Stimulated activated naive B cell treated with anti-CD40 and anti-IgM and Interleukin-4, amounts not matched to agents 10 μg/mL and 1 μg/mL and 100 μg/mL, for 72 hours (primary cell): ENCODE data around the gene CD3E.

Experiments
- ATAC-seq, 2 donors: fragments of 150-1000 bp; cut with Tn5 transposase; replicated peaks; 2 replicates each; pipeline ENCODE4 v1.10.0; 2021; ENCODE audit warnings: moderate library complexity in 1 of 2
- DNase-seq: peaks from one replicate; pipeline ENCODE4 v3.0.0; 2021
- H3K27ac Mint-ChIP-seq: one replicate; pipeline ENCODE4 v1.8.0; 2022; ENCODE audit warnings: mild to moderate bottlenecking, mixed read lengths
- H3K27me3 Mint-ChIP-seq, 2 donors: one replicate each; pipeline ENCODE4 v1.8.0; 2022; ENCODE audit warnings: mixed read lengths in 2 of 2
- H3K36me3 Mint-ChIP-seq, 2 donors: one replicate each; pipeline ENCODE4 v1.8.0; 2022; ENCODE audit warnings: mixed read lengths in 2 of 2, mild to moderate bottlenecking in 1 of 2
- H3K4me1 Mint-ChIP-seq, 2 donors: one replicate each; pipeline ENCODE4 v1.8.0; 2022; ENCODE audit warnings: mixed read lengths in 2 of 2, mild to moderate bottlenecking in 1 of 2
- H3K4me3 Mint-ChIP-seq, 2 donors: one replicate each; pipeline ENCODE4 v1.8.0; 2022; ENCODE audit warnings: mild to moderate bottlenecking in 2 of 2, mixed read lengths in 2 of 2, moderate library complexity in 1 of 2
- H3K9me3 Mint-ChIP-seq, 2 donors: one replicate each; pipeline ENCODE4 v1.8.0; 2022; ENCODE audit warnings: mixed read lengths in 2 of 2, mild to moderate bottlenecking in 1 of 2

Gene CD3E

GRCh38 chr11:118277312-118277711 is 27.2 kb upstream of the CD3E start:
- Mint-ChIP-seq H3K4me1 (peaks cover 16 to 20% of the 10 kb centered on the region in 2 donors), H3K4me3 (no peak overlapping the region), H3K9me3 (no peaks in the 10 kb centered on the region), H3K27ac (no peak overlapping the region), H3K36me3 (peaks cover 0 to 6% of the 10 kb centered on the region in 2 donors), H3K27me3 (peaks cover 31 to 35% of the 10 kb centered on the region in 2 donors)
- DNase-seq (no peak), ATAC-seq (peak; percentile 75 to 88)

- Mint-ChIP-seq H3K36me3 (peaks cover 0 to 6% of the 10 kb centered on the region in 2 donors), H3K4me3 (no peak overlapping the region), H3K9me3 (no peaks in the 10 kb centered on the region), H3K4me1 (peaks cover 16 to 20% of the 10 kb centered on the region in 2 donors), H3K27ac (peak overlapping the region; percentile 5), H3K27me3 (peaks cover 6 to 11% of the 10 kb centered on the region in 2 donors)
- ATAC-seq (peak; percentile 42 to 68), DNase-seq (peak; percentile 13)
Measured at GRCh38 chr11:118281284-118281683, 23.2 kb upstream of the CD3E start.

GRCh38 chr11:118282606-118283005 is 21.9 kb upstream of the CD3E start:
- ATAC-seq (no peak), DNase-seq (no peak)
- H3K4me1 Mint-ChIP-seq, result peaks cover 9 to 14% of the 10 kb centered on the region in 2 donors
- H3K36me3 Mint-ChIP-seq, result peaks cover 0 to 6% of the 10 kb centered on the region in 2 donors
- H3K27me3 Mint-ChIP-seq, result peaks cover 6% of the 10 kb centered on the region in 2 donors
- H3K9me3 Mint-ChIP-seq, result no peaks in the 10 kb centered on the region
- H3K27ac Mint-ChIP-seq, result no peak overlapping the region
- no peak overlapping the region for H3K4me3 Mint-ChIP-seq

- H3K27ac Mint-ChIP-seq, result no peak overlapping the region
- no peak for ATAC-seq
- peaks cover 9 to 14% of the 10 kb centered on the region in 2 donors for H3K4me1 Mint-ChIP-seq
- no peak overlapping the region for H3K4me3 Mint-ChIP-seq
- no peaks in the 10 kb centered on the region for H3K9me3 Mint-ChIP-seq
- H3K36me3 Mint-ChIP-seq, result peaks cover 0 to 6% of the 10 kb centered on the region in 2 donors
- no peak for DNase-seq
- peaks cover 6% of the 10 kb centered on the region in 2 donors for H3K27me3 Mint-ChIP-seq
Measured at GRCh38 chr11:118283037-118283636, 21.4 kb upstream of the CD3E start.

GRCh38 chr11:118283756-118284350 is 20.7 kb upstream of the CD3E start:
- H3K4me3 Mint-ChIP-seq, result no peak overlapping the region
- peaks cover 9 to 13% of the 10 kb centered on the region in 2 donors for H3K4me1 Mint-ChIP-seq
- H3K27ac Mint-ChIP-seq, result no peak overlapping the region
- peaks cover 2% of the 10 kb centered on the region in 2 donors for H3K27me3 Mint-ChIP-seq
- no peak for ATAC-seq
- H3K9me3 Mint-ChIP-seq, result no peaks in the 10 kb centered on the region
- H3K36me3 Mint-ChIP-seq, result peaks cover 0 to 6% of the 10 kb centered on the region in 2 donors
- no peak for DNase-seq

GRCh38 chr11:118286545-118286944 is 18.0 kb upstream of the CD3E start:
- ATAC-seq (no peak), DNase-seq (no peak)
- Mint-ChIP-seq H3K27me3 (peaks cover 11 to 14% of the 10 kb centered on the region in 2 donors), H3K27ac (no peak overlapping the region), H3K4me3 (no peak overlapping the region), H3K36me3 (peaks cover 3 to 5% of the 10 kb centered on the region in 2 donors), H3K9me3 (peaks cover 2 to 4% of the 10 kb centered on the region in 2 donors), H3K4me1 (peaks cover 11 to 16% of the 10 kb centered on the region in 2 donors)

GRCh38 chr11:118287006-118287405 is 17.5 kb upstream of the CD3E start:
- Mint-ChIP-seq H3K27ac (no peak overlapping the region), H3K27me3 (peaks cover 15 to 18% of the 10 kb centered on the region in 2 donors), H3K36me3 (peaks cover 3 to 4% of the 10 kb centered on the region in 2 donors), H3K9me3 (peaks cover 2 to 4% of the 10 kb centered on the region in 2 donors), H3K4me3 (no peak overlapping the region), H3K4me1 (peaks cover 10 to 13% of the 10 kb centered on the region in 2 donors)
- no peak for DNase-seq
- ATAC-seq, result no peak

- Mint-ChIP-seq H3K36me3 (peaks cover 3 to 4% of the 10 kb centered on the region in 2 donors), H3K9me3 (peaks cover 2 to 4% of the 10 kb centered on the region in 2 donors), H3K4me3 (no peak overlapping the region), H3K27ac (no peak overlapping the region), H3K27me3 (peaks cover 20 to 27% of the 10 kb centered on the region in 2 donors), H3K4me1 (peaks cover 6 to 13% of the 10 kb centered on the region in 2 donors)
- no peak for ATAC-seq
- no peak for DNase-seq
Measured at GRCh38 chr11:118289401-118289800, 15.1 kb upstream of the CD3E start.

- DNase-seq, result peak; percentile 37
- Mint-ChIP-seq H3K4me3 (no peak overlapping the region), H3K27me3 (peaks cover 20 to 27% of the 10 kb centered on the region in 2 donors), H3K27ac (peak overlapping the region; percentile 20), H3K36me3 (peaks cover 3 to 4% of the 10 kb centered on the region in 2 donors), H3K4me1 (peaks cover 8 to 18% of the 10 kb centered on the region in 2 donors), H3K9me3 (peaks cover 2 to 4% of the 10 kb centered on the region in 2 donors)
- ATAC-seq, result peak; percentile 86
Measured at GRCh38 chr11:118290923-118291322, 13.6 kb upstream of the CD3E start.

- H3K27me3 Mint-ChIP-seq, result peaks cover 20 to 27% of the 10 kb centered on the region in 2 donors
- peaks cover 2 to 4% of the 10 kb centered on the region in 2 donors for H3K9me3 Mint-ChIP-seq
- no peak overlapping the region for H3K27ac Mint-ChIP-seq
- peaks cover 3 to 4% of the 10 kb centered on the region in 2 donors for H3K36me3 Mint-ChIP-seq
- ATAC-seq, result no peak
- peaks cover 8 to 20% of the 10 kb centered on the region in 2 donors for H3K4me1 Mint-ChIP-seq
- DNase-seq, result no peak
- no peak overlapping the region for H3K4me3 Mint-ChIP-seq
Measured at GRCh38 chr11:118291477-118292135, 12.9 kb upstream of the CD3E start.

- Mint-ChIP-seq H3K27me3 (peaks cover 20 to 27% of the 10 kb centered on the region in 2 donors), H3K36me3 (peaks cover 3 to 4% of the 10 kb centered on the region in 2 donors), H3K27ac (no peak overlapping the region), H3K9me3 (peaks cover 2 to 4% of the 10 kb centered on the region in 2 donors), H3K4me3 (no peak overlapping the region), H3K4me1 (peaks cover 8 to 20% of the 10 kb centered on the region in 2 donors)
- ATAC-seq, result no peak
- DNase-seq, result no peak
Measured at GRCh38 chr11:118294053-118294452, 10.5 kb upstream of the CD3E start.

- Mint-ChIP-seq H3K27ac (no peak overlapping the region), H3K36me3 (no peaks in the 10 kb centered on the region)
Measured at GRCh38 chr11:118295199-118295598, 9.3 kb upstream of the CD3E start.

GRCh38 chr11:118295815-118296454 is 8.6 kb upstream of the CD3E start:
- ATAC-seq (peak; percentile 52 to 63), DNase-seq (no peak)
- H3K27me3 Mint-ChIP-seq, result peaks cover 14 to 20% of the 10 kb centered on the region in 2 donors
- no peak overlapping the region for H3K27ac Mint-ChIP-seq
- H3K4me1 Mint-ChIP-seq, result peaks cover 4 to 10% of the 10 kb centered on the region in 2 donors
- no peaks in the 10 kb centered on the region for H3K36me3 Mint-ChIP-seq
- H3K9me3 Mint-ChIP-seq, result no peaks in the 10 kb centered on the region
- H3K4me3 Mint-ChIP-seq, result no peak overlapping the region

More at GRCh38 chr11:118295199-118295598, 9.3 kb upstream of the CD3E start:
- Mint-ChIP-seq H3K4me1 (peaks cover 6 to 14% of the 10 kb centered on the region in 2 donors), H3K27me3 (peaks cover 16 to 22% of the 10 kb centered on the region in 2 donors), H3K9me3 (no peaks in the 10 kb centered on the region), H3K4me3 (no peak overlapping the region)
- DNase-seq (no peak), ATAC-seq (no peak)

- Mint-ChIP-seq H3K4me3 (no peak overlapping the region), H3K36me3 (no peaks in the 10 kb centered on the region), H3K9me3 (no peaks in the 10 kb centered on the region), H3K27ac (no peak overlapping the region), H3K27me3 (peaks cover 5 to 9% of the 10 kb centered on the region in 2 donors), H3K4me1 (peaks cover 0 to 2% of the 10 kb centered on the region in 2 donors)
- no peak for ATAC-seq
- DNase-seq, result no peak
Measured at GRCh38 chr11:118301600-118302195, 2.8 kb upstream of the CD3E start.
